A673 (cell line): ENCODE measurements around the gene ITGB2. TPM values are rescaled to one million over a fixed set of nuclear protein-coding genes. Genes with fewer than 3 reads are reported as not detected.

Experiments
- BruUV-seq: library from RNA; stranded (reverse); fragments of 400-500 nt; replicated peaks from 2 replicates; lab custom pipeline; 2021; lab: Mats Ljungman, UMichigan
- CTCF ChIA-PET: fragments of 300-600 bp; sonication (Branson Sonifier 250); formaldehyde crosslinking; loops from one replicate; lab custom pipeline; 2022; ENCODE audit warnings: antibody characterized with exemption; lab: Charles Lee
- POLR2A ChIA-PET: fragments of 300-600 bp; sonication (Branson Sonifier 250); formaldehyde crosslinking; loops from one replicate; lab custom pipeline; 2022; ENCODE audit warnings: antibody characterized with exemption; ENCODE audit not compliant: low non-redundant PET; lab: Charles Lee
- DNase-seq: peaks from one replicate; pipeline ENCODE4 v3.0.0-alpha.2; 2015; ENCODE audit warnings: low spot score
- H3K27ac ChIP-seq: fragments of 200-600 bp; sonication (generic); 2 replicates; pipeline ENCODE4 v1.5.1; 2016; ENCODE audit warnings: mixed run types, low read depth, mild to moderate bottlenecking, mixed read lengths, antibody characterized with exemption, low read length; ENCODE audit not compliant: poor library complexity, severe bottlenecking
- H3K27me3 ChIP-seq: fragments of 200-600 bp; sonication (generic); replicated peaks from 2 replicates; pipeline ENCODE4 v1.6.1; 2017; ENCODE audit warnings: mixed run types, low read depth, mild to moderate bottlenecking, mixed read lengths, antibody characterized with exemption, low read length; ENCODE audit not compliant: insufficient read depth, poor library complexity
- H3K36me3 ChIP-seq: fragments of 200-600 bp; sonication (generic); 2 replicates; pipeline ENCODE4 v1.6.1; 2016; ENCODE audit warnings: mixed run types, mild to moderate bottlenecking, mixed read lengths, antibody characterized with exemption, low read length; ENCODE audit not compliant: insufficient read depth, poor library complexity, severe bottlenecking
- H3K4me1 ChIP-seq: fragments of 200-600 bp; sonication (generic); 2 replicates; pipeline ENCODE4 v1.6.1; 2017; ENCODE audit warnings: mixed run types, mild to moderate bottlenecking, mixed read lengths, antibody characterized with exemption, low read length; ENCODE audit not compliant: insufficient read depth, poor library complexity, severe bottlenecking
- H3K4me3 ChIP-seq: fragments of 200-600 bp; sonication (generic); 2 replicates; pipeline ENCODE4 v1.5.1; 2016; ENCODE audit warnings: low read depth, mixed run types, mild to moderate bottlenecking, mixed read lengths, low read length; ENCODE audit not compliant: poor library complexity, severe bottlenecking
- H3K9me3 ChIP-seq: fragments of 200-600 bp; sonication (generic); 2 replicates; pipeline ENCODE4 v1.6.1; 2016; ENCODE audit warnings: mixed run types, low read depth, mild to moderate bottlenecking, mixed read lengths, antibody characterized with exemption, low read length; ENCODE audit not compliant: poor library complexity, severe bottlenecking
- EZH2 ChIP-seq: fragments of 200-600 bp; sonication (generic); IDR thresholded peaks from 2 replicates; pipeline ENCODE4 v1.6.1; 2017; ENCODE audit warnings: borderline replicate concordance, low read depth, mild to moderate bottlenecking, mixed read lengths, antibody characterized with exemption, low read length; ENCODE audit not compliant: poor library complexity, severe bottlenecking
- intact Hi-C: fragments of 100-400 bp; cut with micrococcal nuclease; formaldehyde crosslinking; loops from one replicate; pipeline ENCODE4 v1.10.0; 2022; ENCODE audit not compliant: unreplicated experiment
- total RNA-seq: library from RNA; stranded (reverse); gene quantifications from 2 replicates; pipeline ENCODE4 v1.2.3, GENCODE V29; 2021
- TF ChIP-seq, protein P1 (sequence below): fragments of 300-800, 200-600 bp; sonication (generic); conservative IDR thresholded peaks from 2 replicates; pipeline ENCODE4 v1.5.1; 2017; ENCODE audit warnings: low read depth, mild to moderate bottlenecking, antibody characterized with exemption, low read length, moderate library complexity, mixed read lengths

The ITGB2 gene
- total RNA-seq, 1 experiment from 2014 or later, result 5.0 TPM

DNA sequence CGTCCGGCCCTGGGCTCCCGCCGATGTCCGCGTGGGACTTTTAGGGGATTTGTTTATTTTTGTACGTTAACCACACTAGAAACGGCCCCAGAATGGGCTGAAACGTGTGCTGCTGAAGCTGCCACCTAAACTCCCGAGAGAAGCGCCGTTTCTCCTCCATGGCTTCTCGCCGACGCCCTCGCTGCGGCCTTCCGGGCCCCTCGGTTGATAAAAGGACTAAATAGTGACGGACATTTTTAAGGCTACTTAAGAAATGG is 46.5 kb downstream of the ITGB2 start:
- H3K4me1 ChIP-seq, result peaks cover 34% of the 10 kb centered on the region
- H3K4me3 ChIP-seq, result peak overlapping the region; percentile 94
- intact Hi-C loops, result loop anchor here (2.0 to 5.0 kb wide), 2 partner anchors 57 to 72 kb away; partner anchors contain the start of gene UBE2G2
- BruUV-seq, result TSS peak; percentile 69
- peak; percentile 52 for DNase-seq
- no peaks in the 10 kb centered on the region for H3K27me3 ChIP-seq
- ChIA-PET POLR2A (interaction anchor here (1.0 kb wide), 1 partner anchor 57 kb away, joined by 12 read pairs; no protein-coding TSS in a partner anchor), CTCF (interaction anchor here (0.6 kb wide), 1 partner anchor 1106 kb away, joined by 4 read pairs; no protein-coding TSS in a partner anchor)
- no peaks in the 10 kb centered on the region for H3K36me3 ChIP-seq
- no peaks in the 10 kb centered on the region for H3K9me3 ChIP-seq
- TF ChIP-seq, protein P1, sequence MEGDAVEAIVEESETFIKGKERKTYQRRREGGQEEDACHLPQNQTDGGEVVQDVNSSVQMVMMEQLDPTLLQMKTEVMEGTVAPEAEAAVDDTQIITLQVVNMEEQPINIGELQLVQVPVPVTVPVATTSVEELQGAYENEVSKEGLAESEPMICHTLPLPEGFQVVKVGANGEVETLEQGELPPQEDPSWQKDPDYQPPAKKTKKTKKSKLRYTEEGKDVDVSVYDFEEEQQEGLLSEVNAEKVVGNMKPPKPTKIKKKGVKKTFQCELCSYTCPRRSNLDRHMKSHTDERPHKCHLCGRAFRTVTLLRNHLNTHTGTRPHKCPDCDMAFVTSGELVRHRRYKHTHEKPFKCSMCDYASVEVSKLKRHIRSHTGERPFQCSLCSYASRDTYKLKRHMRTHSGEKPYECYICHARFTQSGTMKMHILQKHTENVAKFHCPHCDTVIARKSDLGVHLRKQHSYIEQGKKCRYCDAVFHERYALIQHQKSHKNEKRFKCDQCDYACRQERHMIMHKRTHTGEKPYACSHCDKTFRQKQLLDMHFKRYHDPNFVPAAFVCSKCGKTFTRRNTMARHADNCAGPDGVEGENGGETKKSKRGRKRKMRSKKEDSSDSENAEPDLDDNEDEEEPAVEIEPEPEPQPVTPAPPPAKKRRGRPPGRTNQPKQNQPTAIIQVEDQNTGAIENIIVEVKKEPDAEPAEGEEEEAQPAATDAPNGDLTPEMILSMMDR, result no peak
- TF ChIP-seq EZH2, result no peak
- peak overlapping the region; percentile 88 for H3K27ac ChIP-seq

DNA sequence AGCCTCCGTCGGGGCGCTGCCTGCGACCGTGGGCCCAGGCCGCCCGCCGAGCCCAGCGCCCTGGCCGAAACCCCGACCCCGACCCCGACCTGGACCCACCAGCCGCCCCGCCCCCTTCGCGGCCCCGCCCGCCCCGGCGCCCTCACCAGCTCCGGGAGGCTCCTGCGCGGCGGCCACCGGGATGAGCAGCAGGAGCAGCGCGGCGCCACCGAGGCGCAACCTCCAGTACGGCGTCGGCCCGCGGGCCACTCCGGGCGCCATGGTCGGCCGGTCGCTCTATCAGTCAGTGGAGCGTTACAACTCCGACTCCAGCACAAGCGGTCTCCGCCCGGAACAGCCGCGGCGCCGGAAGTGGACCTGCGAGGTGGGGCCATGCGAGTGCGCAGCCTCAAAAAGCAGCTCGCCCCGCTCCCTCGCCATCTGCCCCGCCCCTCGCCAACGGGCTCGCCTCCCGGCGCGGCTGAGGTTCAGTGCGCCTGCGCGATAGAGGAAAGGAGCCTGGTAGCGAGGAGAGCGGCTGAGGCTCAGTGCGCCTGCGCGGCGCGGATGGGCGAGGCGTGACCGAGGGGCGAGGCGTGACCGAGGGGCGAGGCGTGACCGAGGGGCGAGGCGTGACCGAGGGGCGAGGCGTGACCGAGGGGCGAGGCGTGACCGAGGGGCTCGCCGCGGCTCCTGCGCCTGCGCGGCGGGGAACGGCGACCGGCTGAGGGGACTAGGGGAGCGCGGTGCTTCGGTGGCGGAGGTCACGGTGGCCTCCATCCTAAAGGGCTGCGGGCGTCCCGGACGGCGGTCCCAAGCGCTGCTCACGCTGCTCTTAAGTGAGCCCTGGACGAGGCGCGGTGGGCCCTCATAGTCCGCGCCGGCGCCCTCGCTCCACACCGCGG is 47.1 kb downstream of the ITGB2 start, which contains the start of gene PTTG1IP:
PTTG1IP (minus strand) TSS at position 335 of the 884 bp plus-strand sequence; CDS start at position 261, 74 bp downstream.
- CTCF ChIA-PET, result interaction anchor here (0.6 to 1.5 kb wide), 2 partner anchors 363 to 1105 kb away, joined by 3 to 4 read pairs; no protein-coding TSS in a partner anchor

More for the DNA sequence above, 47.1 kb downstream of the ITGB2 start, which contains the start of gene PTTG1IP:
- Histone ChIP-seq H3K4me1 (peaks cover 40% of the 10 kb centered on the region), H3K4me3 (peak within 1 kb of the TSS; percentile 94), H3K27ac (peak within 1 kb of the TSS; percentile 88), H3K9me3 (no peaks in the 10 kb centered on the region), H3K27me3 (no peaks in the 10 kb centered on the region), H3K36me3 (no peaks in the 10 kb centered on the region)
- POLR2A ChIA-PET, result interaction anchor here (1.0 kb wide), 1 partner anchor 58 kb away, joined by 12 read pairs; no protein-coding TSS in a partner anchor
- TF ChIP-seq, protein P1, result no peak
- TF ChIP-seq EZH2, result no peak
- intact Hi-C loops, result loop anchor here (2.0 to 5.0 kb wide), 2 partner anchors 57 to 71 kb away; partner anchors contain the start of gene UBE2G2
- peak; percentile 99 for DNase-seq
- no TSS peak for BruUV-seq
